HCT116 (cell line): Measurements from ENCODE around the gene ADAMTS20.

ENCODE experiments used
- CEBPB ChIP-seq: IDR thresholded peaks from 2 replicates; pipeline ENCODE4 v1.6.1; 2012; ENCODE audit warnings: low read depth
- CTCF ChIP-seq, 3 experiments: fragments of 200-600 bp in 1 of 3; sonication (generic) in 1 of 3; IDR thresholded peaks in 2 of 3; conservative IDR thresholded peaks in 1 of 3; 2 replicates each; pipeline ENCODE4 v1.5.1; 2012 to 2017; ENCODE audit warnings: low read depth in 2 of 3, low read length in 2 of 3, antibody characterized with exemption in 1 of 3, borderline replicate concordance in 1 of 3, control low read depth in 1 of 3, mild to moderate bottlenecking in 1 of 3, mixed read lengths in 1 of 3, mixed run types in 1 of 3, moderate library complexity in 1 of 3; ENCODE audit not compliant: insufficient read depth in 1 of 3
- EZH2 ChIP-seq: fragments of 200-600 bp; sonication (generic); IDR thresholded peaks from 2 replicates; pipeline ENCODE4 v1.6.1; 2017; ENCODE audit warnings: antibody characterized with exemption, mixed run types
- EZH2phosphoT487 ChIP-seq: fragments of 200-600 bp; IDR thresholded peaks from 2 replicates; pipeline ENCODE4 v1.6.1; 2018; ENCODE audit warnings: antibody characterized with exemption, borderline replicate concordance
- FOSL1 ChIP-seq: IDR thresholded peaks from 2 replicates; pipeline ENCODE4 v1.6.1; 2012; ENCODE audit warnings: low read depth
- POLR2A ChIP-seq: IDR thresholded peaks from 2 replicates; pipeline ENCODE4 v1.7.0; 2011; ENCODE audit warnings: borderline replicate concordance; ENCODE audit not compliant: insufficient read depth, insufficient read length; ENCODE audit errors: extremely low read depth
- POLR2AphosphoS5 ChIP-seq: IDR thresholded peaks from 2 replicates; pipeline ENCODE4 v1.6.1; 2011; ENCODE audit warnings: mild to moderate bottlenecking, low read depth, low read length, moderate library complexity
- RAD21 ChIP-seq: IDR thresholded peaks from 2 replicates; pipeline ENCODE4 v1.6.1; 2012; ENCODE audit warnings: low read depth, mild to moderate bottlenecking
- REST ChIP-seq: IDR thresholded peaks from 2 replicates; pipeline ENCODE4 v1.6.1; 2012; ENCODE audit warnings: low read depth
- SRF ChIP-seq: IDR thresholded peaks from 2 replicates; pipeline ENCODE4 v1.6.1; 2012; ENCODE audit warnings: low read depth
- YY1 ChIP-seq: IDR thresholded peaks from 2 replicates; pipeline ENCODE4 v1.6.1; 2011; ENCODE audit warnings: low read length, low read depth, moderate library complexity, mild to moderate bottlenecking; ENCODE audit not compliant: insufficient replicate concordance; ENCODE audit errors: extremely low read depth
- ZNF274 ChIP-seq: fragments of 200-500 bp; sonication (Bioruptor generic); IDR thresholded peaks from 2 replicates; pipeline ENCODE4 v1.6.1; 2014; ENCODE audit warnings: mild to moderate bottlenecking, low read depth, low read length, inconsistent platforms

GRCh38 chr12:43378448-43378847 is 173.6 kb downstream of the ADAMTS20 start:
- no peak for TF ChIP-seq CTCF (IDR thresholded peaks at IDR 0.05 in 2 of 3, conservative IDR thresholded peaks at IDR 0.05 in 1 of 3; ENCODE audit: borderline replicate concordance in 1 of 3, insufficient read depth in 1 of 3, low read depth in 2 of 3, low read length in 2 of 3)
- no peak for TF ChIP-seq REST
- no peak for TF ChIP-seq CEBPB
- no peak for TF ChIP-seq EZH2phosphoT487
- TF ChIP-seq POLR2A: no peak
- no peak for TF ChIP-seq ZNF274
- no peak for TF ChIP-seq RAD21
- TF ChIP-seq EZH2: no peak
- TF ChIP-seq YY1: no peak
- TF ChIP-seq POLR2AphosphoS5: no peak
- TF ChIP-seq FOSL1: no peak
- TF ChIP-seq SRF: no peak
